Measurements from ENCODE around the gene TTC34.
"Not testable (repeated sequence)": the region's sequence is repeated elsewhere in the genome, so short reads cannot be mapped to it uniquely, and the experiment has no call there.

Gene TTC34

GRCh38 chr1:2784854-2785630, 16.5 kb downstream of the TTC34 start:
- Histone ChIP-seq H3K27ac (no peak overlapping the region), H3K4me3 (no peak overlapping the region)

GRCh38 chr1:2783435-2784397, 17.8 kb downstream of the TTC34 start:
- no peak overlapping the region for H3K4me3 ChIP-seq

GRCh38 chr1:2783069-2783434, 18.4 kb downstream of the TTC34 start:
- Histone ChIP-seq H3K27ac (no peak overlapping the region), H3K4me3 (no peak overlapping the region)

More at GRCh38 chr1:2783435-2784397, 17.8 kb downstream of the TTC34 start:
- no peak overlapping the region for H3K27ac ChIP-seq

GRCh38 chr1:2781627-2782026, 19.9 kb downstream of the TTC34 start:
- no peak overlapping the region for H3K27ac ChIP-seq
- no peak overlapping the region for H3K4me3 ChIP-seq

GRCh38 chr1:2778220-2778592, 23.3 kb downstream of the TTC34 start:
- no peak overlapping the region for H3K4me3 ChIP-seq
- H3K27ac ChIP-seq, result no peak overlapping the region

- no peak overlapping the region for H3K27ac ChIP-seq
- H3K4me3 ChIP-seq, result no peak overlapping the region
These were observed 23.9 kb downstream of the TTC34 start for GRCh38 chr1:2777424-2778219.

- H3K27ac ChIP-seq, H3K4me3 ChIP-seq: not testable (repeated sequence)
These were observed 26.2 kb downstream of the TTC34 start for GRCh38 chr1:2775333-2775732.

- H3K27ac ChIP-seq, H3K4me3 ChIP-seq: not testable (repeated sequence)
These were observed 33.4 kb downstream of the TTC34 start for GRCh38 chr1:2768052-2768451.

- not testable (repeated sequence) for H3K27ac ChIP-seq, H3K4me3 ChIP-seq
These were observed 42.1 kb downstream of the TTC34 start for GRCh38 chr1:2759433-2759832.

GRCh38 chr1:2757519-2757918, 44.0 kb downstream of the TTC34 start:
- not testable (repeated sequence) for H3K27ac ChIP-seq, H3K4me3 ChIP-seq

- not testable (repeated sequence) for H3K4me3 ChIP-seq, H3K27ac ChIP-seq
These were observed 46.1 kb downstream of the TTC34 start for GRCh38 chr1:2755426-2755825.

GRCh38 chr1:2754597-2754996, 46.9 kb downstream of the TTC34 start:
- H3K27ac ChIP-seq, H3K4me3 ChIP-seq: not testable (repeated sequence)

- not testable (repeated sequence) for H3K27ac ChIP-seq, H3K4me3 ChIP-seq
These were observed 49.0 kb downstream of the TTC34 start for GRCh38 chr1:2752503-2752902.

- H3K4me3 ChIP-seq, H3K27ac ChIP-seq: not testable (repeated sequence)
These were observed 49.6 kb downstream of the TTC34 start for GRCh38 chr1:2751866-2752265.

- H3K4me3 ChIP-seq, H3K27ac ChIP-seq: not testable (repeated sequence)
These were observed 50.4 kb downstream of the TTC34 start for GRCh38 chr1:2750766-2751730.

- not testable (repeated sequence) for H3K27ac ChIP-seq
These were observed 51.3 kb downstream of the TTC34 start for GRCh38 chr1:2750041-2750680.

GRCh38 chr1:2748626-2749025, 52.9 kb downstream of the TTC34 start:
- not testable (repeated sequence) for H3K27ac ChIP-seq, H3K4me3 ChIP-seq

More at GRCh38 chr1:2750041-2750680, 51.3 kb downstream of the TTC34 start:
- H3K4me3 ChIP-seq, result not testable (repeated sequence)

GRCh38 chr1:2694796-2695195, 106.7 kb downstream of the TTC34 start:
- H3K27ac ChIP-seq, H3K4me3 ChIP-seq: not testable (repeated sequence)

Data from skin epidermis (tissue), 12 donors.